Left lobe of liver (tissue), 2 donors: ENCODE data around the gene C11orf16. TPM values are rescaled to one million over a fixed set of nuclear protein-coding genes. Genes with fewer than 3 reads are reported as not detected.
"Not testable (repeated sequence)": the region's sequence is repeated elsewhere in the genome, so short reads cannot be mapped to it uniquely, and the experiment has no call there.

ENCODE experiments used
- ATAC-seq: fragments of 200-7000 bp; cut with Tn5 transposase; one replicate; pipeline ENCODE4 v1.9.1; 2020; ENCODE audit warnings: mild to moderate bottlenecking, moderate library complexity
- DNase-seq: peaks from one replicate; pipeline ENCODE4 v3.0.0-alpha.2; 2020; ENCODE audit warnings: low spot score
- total RNA-seq: library from RNA; stranded (reverse); gene quantifications from one replicate; pipeline ENCODE4 v1.2.1, GENCODE V29; 2021
- donor health status: DM: no; HTN: no; CAD: no; lungs with moderate emphysema.
- donor health status: DM: no; HTN: yes; CAD: no.

Gene C11orf16, protein sequence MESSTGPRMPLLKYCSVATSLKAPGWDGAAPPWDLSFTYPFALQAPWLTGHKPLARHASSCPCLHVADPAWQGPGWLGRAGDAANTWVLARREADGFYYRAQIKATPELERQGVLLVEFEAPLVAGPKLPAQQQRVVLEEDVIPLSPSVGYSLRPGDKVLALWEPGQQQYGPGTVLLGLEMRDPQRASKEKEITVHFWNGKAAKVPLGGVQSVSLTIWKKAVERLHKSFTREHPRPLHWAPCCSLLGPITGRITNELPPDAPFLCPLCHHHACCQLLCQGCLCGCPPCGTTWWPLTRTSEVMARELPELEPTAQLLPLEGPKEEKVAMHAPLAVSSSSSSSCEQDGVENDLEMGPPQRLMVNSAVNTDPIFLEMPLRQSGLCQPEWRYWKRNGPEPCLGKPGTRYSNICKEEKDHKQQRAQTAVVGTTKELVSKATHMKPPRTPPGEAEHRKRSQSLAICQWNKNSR
- not detected for total RNA-seq

DNA sequence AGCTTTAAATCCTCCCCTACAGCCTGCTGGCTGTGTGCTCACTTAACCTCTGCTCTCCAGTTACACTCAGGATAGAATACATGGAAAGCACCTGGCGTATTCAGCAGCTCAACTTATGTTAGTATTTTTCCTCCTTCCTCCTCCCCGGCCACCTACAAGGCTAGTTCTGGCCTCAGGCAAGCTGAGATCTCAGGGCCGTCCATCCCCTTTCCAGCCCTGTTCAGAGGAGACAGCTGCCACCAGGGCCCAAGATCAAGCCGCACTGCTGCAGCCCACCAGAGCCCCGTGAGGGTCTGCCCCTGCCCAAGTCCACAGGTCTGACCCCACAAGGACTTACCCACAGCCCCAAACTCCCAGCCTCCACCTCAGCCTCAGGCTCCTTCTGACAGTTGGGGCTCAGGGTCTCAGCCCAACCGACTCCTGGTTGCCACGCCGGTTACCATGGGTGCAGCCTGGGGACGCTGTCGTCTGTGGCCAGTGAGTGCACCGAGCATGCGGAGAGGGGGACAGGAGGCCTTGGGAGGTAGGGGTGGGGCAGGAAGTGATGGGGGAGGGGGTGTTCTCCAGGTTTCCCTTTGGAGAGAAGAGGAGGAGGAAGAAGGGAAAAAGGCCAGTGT lies at the start of gene C11orf16:
Gene C11orf16 (minus strand): TSS at position 384 of the 617 bp plus-strand sequence. CDS start 639 bp downstream, outside the sequence.
- no peak for DNase-seq
- no peak for ATAC-seq

- ATAC-seq = no peak
- DNase-seq = no peak
Measured at GRCh38 chr11:8980485-8980884, 47.7 kb upstream of the C11orf16 start.

DNA sequence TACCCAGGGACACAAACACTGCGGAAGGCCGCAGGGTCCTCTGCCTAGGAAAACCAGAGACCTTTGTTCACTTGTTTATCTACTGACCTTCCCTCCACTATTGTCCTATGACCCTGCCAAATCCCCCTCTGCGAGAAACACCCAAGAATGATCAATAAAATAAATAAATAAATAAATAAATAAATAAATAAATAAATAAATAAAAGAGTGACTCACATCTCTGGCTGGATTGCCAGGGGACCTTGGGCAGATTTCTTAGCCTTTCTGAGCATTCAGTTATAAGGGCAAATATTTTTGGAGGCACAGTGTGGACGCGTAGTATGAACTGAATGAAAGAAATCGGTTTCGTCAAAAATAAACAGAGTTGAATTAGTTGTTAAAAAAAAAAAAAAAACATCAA lies 46.6 kb upstream of the C11orf16 start:
- ATAC-seq = not testable (repeated sequence)

GRCh38 chr11:8973121-8973520 lies 40.4 kb upstream of the C11orf16 start:
- no peak for DNase-seq
- no peak for ATAC-seq

More for the DNA sequence above, 46.6 kb upstream of the C11orf16 start:
- not testable (repeated sequence) for DNase-seq

GRCh38 chr11:8971924-8972316 lies 39.2 kb upstream of the C11orf16 start:
- DNase-seq = no peak
- no peak for ATAC-seq

- no peak for DNase-seq
- no peak for ATAC-seq
Measured at GRCh38 chr11:8971196-8971923, 38.6 kb upstream of the C11orf16 start.

- ATAC-seq (no peak), DNase-seq (no peak)
Measured at GRCh38 chr11:8967184-8967583, 34.4 kb upstream of the C11orf16 start.

DNA sequence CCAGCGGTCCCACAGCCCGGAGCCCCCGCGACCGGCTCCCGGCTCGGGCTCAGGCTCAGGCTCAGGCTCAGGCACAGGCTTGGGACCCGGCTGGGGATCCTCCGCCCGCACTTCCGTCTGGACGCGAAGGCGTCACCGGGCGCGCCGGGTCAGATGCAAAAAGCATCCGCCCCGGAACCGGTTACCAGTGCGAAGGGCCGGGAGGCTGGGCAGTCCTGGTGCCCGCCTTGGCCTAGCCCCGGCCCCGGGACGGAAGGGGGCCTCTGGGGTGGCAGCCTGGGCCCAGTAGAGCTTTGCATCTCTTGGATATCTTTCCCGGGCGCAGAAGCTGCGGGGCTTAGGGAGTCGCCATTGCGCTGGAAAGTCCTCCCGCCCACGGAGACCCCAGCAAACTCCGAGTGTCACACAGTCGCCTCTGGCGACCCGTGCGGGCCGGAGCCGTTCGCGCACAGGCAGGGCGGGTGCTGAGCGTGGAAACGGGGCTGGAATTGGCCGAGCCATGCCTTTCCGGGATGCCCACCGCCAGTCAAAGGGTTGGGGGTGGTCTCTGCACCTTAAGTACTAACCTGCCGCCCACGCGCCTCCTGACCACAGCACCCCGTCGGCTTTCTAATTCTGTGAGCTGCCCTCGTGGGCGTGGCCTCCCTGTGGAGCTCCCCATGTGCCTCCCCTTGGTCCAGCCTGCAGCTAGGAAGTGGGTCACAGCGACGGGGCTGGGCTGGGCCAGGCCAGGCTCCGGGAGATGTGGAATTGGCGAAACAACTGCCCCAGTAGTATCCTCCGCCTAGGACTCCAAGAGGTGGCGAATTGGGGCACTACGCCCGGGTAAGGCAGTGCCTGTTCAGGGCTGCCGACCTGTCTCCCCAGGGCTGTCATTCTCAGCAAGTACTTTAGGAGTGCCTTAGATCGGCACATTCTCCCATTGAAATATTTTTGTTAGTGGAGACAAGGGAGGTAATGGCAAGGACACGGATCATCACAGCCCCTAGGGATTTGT lies 31.9 kb upstream of the C11orf16 start, which contains the start of gene TMEM9B:
Gene TMEM9B (minus strand): TSS at position 119 of the 997 bp plus-strand sequence. CDS start 129 bp downstream, outside the sequence.
- ATAC-seq (peak; percentile 91), DNase-seq (peak; percentile 94)

DNA sequence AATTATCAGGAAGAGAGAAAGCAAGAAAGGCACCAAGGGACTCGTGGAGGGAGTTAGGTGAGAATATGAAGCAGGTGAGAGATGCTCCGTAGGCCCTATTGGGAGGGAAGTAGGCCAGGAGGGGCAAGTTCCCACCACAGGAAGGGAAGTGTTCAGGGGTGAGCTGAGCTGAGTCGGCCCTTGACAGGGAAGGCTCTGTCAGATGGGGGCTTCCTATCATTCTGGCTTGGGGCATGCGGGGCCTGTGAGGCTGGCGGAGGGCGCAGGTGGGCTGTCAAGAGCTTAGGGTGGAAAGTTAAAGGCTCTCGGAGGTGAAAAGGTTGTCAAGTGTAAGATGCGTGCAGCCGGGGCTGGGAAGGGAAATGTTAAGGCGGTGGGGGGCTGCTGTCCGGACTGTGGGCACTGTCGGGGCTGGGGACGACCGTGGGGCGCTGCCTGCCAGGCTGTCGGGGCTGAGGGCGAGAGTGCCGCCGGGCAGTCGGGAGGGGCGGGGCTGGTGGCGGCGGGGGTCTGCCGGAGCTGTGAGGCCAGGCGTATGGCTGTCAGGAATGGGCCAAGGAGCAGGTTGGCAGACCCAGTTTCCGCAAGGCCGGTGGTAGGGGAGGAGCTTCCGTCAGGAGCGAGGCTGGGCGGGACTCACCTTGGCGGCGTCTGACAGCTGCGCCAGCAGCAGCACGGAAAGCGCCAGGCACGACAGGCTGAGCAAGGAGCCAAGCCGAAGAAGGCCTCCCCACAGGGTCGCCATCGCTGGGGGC lies 31.0 kb upstream of the C11orf16 start:
- ATAC-seq (peak; percentile 81), DNase-seq (peak; percentile 87)

- no peak for DNase-seq
Measured at GRCh38 chr11:8962841-8963240, 30.1 kb upstream of the C11orf16 start.

DNA sequence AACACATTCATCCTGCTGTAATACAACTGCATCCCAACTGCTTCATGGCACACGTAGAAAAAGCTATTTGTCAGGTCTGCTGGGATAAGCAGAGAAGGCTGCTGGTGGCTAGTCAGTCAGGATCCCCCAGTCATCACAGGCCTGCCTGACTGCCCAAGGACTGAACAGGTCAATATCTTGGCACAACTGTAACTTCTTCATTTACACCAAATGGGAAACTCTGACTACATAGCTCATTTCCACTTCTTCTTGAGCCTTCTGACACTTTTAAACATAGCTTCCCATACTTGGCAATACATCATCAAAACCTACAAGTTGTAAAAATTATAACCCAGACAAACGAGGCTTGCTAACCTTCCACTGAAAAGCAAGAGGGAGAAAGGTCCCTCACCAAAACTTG lies 28.7 kb upstream of the C11orf16 start:
- DNase-seq (no peak), ATAC-seq (no peak)

More at GRCh38 chr11:8962841-8963240, 30.1 kb upstream of the C11orf16 start:
- no peak for ATAC-seq

DNA sequence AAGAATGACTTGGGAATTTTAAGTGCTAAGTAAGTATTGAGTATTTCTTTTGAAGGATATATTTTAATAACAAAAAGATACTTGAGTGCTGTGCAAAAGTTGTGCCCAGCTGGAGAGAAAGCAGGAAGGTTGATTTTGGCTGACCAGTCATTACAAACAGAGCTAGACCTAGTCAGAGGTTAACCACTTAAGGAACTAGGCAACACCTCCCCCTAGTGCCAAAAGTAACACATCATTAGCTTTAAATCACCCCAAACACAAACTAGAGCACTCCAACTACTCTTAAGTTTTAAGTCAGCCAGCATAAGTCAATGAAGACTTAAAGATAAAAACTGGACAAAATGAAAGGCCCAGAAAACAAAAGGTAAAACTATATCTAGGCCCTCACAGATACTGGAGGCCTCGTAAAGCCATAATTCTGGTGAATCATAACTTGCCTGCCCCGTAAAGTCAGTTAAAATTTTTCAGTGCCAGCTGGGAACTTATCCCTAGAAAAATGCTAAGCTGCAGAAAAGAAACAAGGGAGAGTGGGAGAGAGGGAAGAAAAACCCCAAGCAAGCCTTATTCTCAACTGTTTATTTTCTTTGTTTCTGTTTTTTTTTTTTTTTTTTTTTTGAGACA lies 26.9 kb upstream of the C11orf16 start:
- ATAC-seq = peak; percentile 43
- DNase-seq = no peak

- ATAC-seq (no peak), DNase-seq (no peak)
Measured at GRCh38 chr11:8956860-8957259, 24.1 kb upstream of the C11orf16 start.

DNA sequence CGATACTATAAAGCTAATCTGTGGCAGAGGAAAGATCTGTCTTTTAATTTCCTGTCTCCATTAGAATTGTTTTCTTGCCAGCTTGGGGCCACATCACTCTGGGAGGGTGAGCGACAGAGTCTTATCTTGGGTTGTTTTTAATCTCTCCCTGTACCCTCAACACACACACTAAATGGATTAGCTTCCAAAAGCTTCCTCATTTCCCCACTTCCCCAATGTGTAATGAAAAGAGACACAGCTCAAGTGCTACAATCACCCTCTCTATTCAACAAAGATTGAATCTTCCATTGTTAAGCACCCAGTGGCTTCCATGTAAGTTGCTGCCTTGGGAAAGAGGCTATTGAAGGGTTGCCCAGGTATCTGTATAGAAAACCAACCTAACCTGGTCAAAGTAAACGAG lies 16.1 kb upstream of the C11orf16 start:
- DNase-seq = no peak
- no peak for ATAC-seq

DNA sequence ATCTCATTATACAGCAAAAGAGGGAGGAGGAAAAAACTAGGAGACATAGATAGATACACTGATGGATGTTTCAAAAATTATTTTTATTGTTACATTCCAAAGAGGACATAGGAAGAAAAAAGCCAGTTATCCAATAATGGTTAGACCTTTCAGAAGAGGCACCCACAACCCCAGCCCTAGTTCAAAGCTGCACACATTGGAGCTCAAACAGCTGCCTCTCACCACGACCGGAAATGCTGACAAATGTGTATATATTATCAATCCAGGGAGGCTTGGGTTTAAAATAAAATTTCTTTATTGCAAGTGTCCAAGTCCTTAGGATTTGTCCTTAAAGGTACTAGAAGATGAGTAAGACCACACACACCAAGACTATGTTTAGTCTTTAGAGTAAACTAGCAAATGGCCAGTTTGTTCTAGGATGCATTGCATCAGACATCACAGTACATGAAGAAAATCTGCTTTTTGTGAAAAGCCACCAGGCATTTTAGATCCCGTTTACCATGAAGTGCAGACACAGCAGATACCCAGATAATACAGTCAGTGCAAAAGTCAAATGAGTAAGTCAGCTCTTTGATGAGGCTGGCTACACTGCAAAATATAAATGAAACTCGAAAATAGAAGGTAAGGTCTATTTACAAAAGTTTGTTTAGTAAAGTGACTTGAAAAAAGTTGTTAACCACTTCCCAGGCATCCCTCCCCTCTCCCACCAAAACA lies 14.6 kb upstream of the C11orf16 start:
- no peak for DNase-seq
- no peak for ATAC-seq

DNA sequence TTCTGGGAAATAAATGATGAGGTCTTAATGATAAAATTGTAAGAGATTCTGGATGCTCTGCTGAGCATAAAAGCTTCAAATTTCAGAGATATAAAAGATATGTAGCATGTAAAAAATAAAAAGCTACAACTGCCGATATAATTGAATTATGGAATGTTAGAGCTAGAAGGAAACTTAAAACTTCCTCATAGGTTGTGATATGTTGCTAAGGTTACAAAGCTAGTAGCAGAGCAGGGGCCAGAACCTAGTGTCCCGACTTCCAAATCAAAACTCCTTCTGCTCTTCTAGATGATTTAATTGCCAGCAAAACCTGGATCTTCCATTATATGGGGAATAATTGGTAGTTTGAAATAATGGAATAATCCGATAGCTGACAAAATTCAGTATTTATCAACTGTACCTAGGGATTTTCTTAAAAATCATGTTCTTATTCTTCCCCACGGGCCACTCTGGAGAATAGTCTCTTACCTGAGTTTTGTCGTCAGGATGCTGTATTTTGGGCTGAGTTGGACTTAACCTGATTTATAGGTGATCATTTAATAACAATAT lies 9.8 kb upstream of the C11orf16 start, which contains the start of gene ASCL3:
Gene ASCL3 (minus strand): TSS at position 499 of the 549 bp plus-strand sequence. CDS start 4,855 bp downstream, outside the sequence.
- DNase-seq (no peak), ATAC-seq (no peak)

DNA sequence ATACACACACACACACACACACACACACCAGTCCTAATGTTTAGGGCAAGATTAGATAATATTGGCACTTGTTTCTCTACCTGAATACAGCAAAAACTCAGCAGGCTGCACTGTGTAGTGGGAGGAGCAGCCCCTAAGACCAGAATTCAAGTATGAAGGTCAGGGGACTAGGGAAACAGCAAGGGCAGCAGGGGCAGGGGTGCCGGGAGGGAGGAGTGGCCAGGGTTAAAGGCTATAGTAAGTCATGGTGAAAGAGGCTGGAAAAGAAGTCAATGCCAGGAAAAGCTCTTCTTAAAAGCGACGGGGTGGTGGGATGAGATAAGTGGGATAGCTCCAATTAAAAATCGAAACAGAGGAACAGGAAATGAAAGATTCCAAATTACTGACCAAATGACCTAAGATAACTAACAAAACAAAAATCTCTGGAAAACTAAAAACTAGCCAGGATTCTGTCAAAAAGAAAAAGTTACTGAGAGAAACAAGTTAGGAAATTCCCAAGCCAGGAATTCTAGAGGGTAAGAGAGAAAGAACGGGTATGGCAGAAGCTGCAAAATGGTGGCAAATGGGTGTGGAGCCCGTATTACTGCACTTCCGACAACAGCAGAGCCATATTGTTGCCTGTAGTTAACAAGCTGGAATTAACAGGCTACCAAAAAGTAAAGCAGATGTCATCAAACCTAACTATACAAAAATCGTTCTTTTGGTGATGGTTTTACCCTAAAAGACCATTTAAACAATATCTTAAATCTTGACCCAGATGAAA lies 8.8 kb upstream of the C11orf16 start:
- no peak for DNase-seq
- ATAC-seq = peak; percentile 40
